Measurements from ENCODE around the gene RANGAP1. TPM values are rescaled to one million over a fixed set of nuclear protein-coding genes. Genes with fewer than 3 reads are reported as not detected.
"Not testable (repeated sequence)": the region's sequence is repeated elsewhere in the genome, so short reads cannot be mapped to it uniquely, and the experiment has no call there.

The RANGAP1 gene
- polyA plus RNA-seq, 3 donors: 59.1 to 62.9 (median 61.2) TPM

DNA sequence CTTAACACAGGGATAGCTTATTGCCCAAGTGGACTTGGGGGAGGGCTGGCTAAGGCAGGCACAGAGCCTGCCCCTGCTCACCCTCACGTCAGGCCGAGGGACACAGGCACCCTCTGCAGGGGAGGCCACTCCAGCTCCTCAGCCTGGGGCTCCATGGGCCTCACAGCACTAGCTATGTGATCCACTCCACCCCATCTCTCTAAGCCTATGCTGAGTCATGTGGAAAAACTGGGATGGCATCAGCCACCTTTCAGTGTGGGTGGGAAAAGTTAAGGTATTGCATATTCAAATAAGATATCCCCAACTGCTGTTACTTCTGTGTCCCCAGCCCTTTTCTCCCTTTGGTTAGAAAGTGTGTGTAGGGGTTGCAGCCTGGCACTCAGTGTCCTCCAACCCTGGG, 22.3 kb downstream of the RANGAP1 start:
- DNase-seq: no peak

DNA sequence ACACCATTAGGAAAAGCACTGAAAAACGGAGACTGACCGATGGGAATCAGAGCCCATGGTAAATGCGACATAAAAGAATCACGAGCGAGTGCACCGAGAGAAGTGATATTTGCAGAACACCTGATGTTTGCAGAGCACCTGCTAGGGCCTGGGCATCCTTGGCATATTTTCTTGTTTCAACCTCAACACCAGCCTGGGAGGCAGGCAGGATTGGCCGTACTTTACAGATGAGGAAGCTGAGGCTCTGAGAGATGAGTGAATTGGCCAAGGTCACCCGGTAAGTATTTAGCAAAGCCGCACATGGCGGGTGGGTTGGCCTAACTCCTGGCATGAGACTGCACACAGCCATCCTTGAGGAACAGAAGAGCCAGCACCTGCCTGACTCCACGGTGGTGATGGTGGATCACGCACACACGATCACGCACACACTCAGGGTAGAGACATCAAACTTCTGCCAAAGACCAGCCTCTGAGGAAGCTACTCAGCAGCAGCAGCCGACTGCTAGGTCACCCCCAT, 23.7 kb downstream of the RANGAP1 start:
- no peak for DNase-seq

DNA sequence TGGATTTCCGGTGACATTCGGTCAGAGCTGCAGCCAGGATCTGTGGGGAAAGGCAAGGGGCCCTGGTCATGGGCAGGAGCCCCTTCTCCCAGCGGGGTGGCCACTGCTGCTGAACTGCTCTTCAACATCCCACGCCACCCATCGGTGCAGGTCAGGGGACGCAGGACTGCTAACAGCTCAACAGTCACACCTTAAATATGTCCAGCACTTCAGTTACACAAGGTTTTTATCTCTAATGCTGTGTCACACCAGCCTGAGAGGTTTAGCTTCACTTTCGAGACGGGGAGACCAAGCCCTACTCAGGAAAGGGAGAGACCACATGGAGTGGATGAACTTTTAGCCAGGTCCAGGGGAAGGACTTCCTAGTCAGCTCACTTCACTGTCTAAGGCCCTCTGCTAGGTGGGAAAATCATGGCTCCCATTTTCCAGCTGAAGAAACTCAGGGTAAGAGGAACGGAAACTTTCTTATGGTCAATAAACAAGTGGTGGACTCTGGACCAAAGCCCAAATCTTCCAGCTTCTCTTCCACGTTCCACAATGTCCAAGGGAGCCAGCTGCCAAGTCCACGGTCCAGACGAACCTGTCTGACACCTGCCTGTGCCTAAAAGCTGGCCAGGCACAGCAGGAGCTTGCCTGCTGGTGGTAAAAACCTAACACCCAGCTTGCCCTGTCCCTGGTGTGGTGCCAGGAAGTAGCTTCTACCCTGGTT, 24.3 kb downstream of the RANGAP1 start:
- no peak for DNase-seq

DNA sequence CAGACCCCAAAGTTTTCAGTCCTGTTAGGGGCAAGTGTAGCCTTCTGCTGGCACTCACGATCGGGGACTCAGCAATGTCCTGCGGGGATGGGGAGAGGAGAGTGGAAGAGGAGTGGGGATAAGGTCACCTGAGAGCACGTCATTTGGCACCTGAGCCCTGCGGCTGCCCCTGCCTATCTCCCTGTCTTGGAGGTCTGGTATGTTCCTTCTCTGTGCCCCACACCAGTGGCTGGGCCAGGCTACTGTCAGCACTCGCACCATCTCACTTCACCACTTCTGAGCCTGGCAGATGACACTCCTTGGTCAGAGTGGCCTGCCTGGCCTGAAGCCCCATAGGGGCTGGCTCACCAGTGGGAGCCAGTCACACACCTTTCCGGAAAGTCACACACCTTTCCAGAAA, 25.1 kb downstream of the RANGAP1 start:
- DNase-seq: no peak

DNA sequence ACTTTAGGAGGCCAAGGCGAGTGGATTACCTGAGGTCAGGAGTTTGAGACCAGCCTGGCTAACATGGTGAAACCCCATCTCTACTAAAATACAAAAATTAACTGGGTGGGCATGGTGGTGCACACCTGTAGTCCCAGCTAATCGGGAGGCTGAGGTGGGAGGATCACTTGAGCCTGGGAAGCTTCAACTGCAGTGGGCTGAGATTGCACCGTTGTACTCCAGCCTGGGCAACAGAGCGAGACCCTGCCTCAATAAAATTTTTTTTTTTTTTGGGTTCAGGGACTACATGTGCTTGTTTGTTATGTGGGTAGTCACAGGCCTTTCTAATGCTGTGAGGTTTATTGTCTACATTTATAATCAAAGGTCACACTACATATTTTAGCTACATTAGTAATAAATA, 26.2 kb downstream of the RANGAP1 start:
- DNase-seq: not testable (repeated sequence)

DNA sequence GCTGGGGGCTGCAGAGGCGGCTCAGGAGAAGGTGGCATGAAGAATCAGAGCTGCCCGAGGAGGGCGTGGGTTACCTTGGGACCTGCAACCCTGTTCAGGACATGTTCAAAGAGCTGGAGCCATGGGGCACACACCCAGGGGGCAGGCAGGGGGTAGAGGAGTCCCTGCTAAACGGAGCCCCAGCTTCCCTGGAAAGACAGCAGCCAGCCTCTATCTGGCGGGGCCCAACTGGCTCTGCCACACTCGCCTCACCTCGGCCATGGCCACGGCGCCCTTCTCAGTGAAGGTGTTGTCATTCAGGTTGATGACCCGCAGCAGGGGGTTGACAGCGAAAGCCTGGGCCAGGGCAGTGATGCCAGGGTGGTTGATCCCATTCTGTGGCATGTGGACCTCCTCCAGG, 28.3 kb downstream of the RANGAP1 start:
- no peak for DNase-seq

DNA sequence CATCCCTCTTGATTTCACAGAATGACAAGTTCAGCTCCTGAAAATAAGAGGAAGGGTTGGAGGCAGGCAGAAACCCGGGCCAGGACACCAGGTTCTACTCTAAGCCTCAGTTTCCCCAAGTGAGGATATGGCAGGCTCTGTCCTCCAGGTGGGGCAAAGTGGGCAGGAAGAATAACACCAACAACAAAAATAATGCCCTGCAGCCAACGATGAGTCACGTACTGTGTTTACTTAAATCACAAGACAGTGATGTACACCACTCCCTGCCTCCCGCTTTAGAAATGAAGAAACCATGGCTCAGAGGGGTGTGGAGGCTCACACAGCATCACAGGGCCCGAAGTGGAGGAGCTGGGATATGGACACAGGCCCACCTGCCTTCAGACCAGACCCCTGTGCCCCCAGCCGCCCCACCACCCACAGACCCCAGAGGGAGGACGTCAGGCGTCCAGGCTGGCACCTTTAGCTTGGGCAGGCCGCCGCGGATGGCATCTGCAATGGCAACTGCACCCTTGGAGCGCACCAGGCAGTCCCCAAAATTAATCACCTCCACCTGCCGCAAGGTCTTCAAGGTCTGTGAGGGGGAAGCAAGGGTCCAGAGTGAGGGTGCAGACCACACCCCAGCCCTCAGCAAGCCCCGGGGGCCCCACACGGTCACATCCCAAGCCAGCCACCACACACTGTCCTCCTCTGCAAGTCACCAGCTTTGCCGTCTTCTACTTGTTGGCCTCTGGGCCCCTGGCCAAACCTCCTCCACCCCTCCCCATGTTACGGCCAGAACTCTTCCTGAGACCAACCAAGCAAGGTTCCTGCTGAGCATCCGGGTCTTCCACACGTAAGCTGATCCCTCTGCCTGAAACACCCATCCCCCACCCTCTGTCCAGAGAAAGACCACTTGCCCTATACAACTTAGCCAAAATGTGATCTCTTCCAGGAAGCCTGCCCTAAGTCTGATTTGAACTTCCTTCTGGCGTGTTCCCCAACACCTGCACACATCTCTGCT, 29.4 kb downstream of the RANGAP1 start:
- peak; percentile 39 for DNase-seq

DNA sequence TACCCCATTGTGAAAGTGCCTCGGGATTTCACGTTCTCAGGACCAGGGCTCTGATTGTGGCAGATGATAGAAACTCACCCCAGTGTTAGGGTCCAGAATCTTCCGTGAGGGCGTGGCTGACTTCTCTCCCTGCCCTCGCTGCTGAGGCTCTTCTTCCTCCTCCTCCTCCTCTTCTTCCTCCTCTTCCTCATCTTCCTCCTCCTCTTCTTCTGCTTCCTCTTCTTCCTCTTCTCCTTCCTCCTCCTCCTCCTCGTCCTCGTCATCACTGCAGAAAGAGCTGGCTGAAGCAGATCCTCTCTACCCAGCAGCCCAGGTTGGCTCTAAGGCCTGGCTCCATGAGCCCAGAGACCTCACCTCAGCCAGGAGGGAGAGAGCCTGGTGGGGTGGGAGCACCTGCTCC, 31.8 kb downstream of the RANGAP1 start:
- no peak for DNase-seq

DNA sequence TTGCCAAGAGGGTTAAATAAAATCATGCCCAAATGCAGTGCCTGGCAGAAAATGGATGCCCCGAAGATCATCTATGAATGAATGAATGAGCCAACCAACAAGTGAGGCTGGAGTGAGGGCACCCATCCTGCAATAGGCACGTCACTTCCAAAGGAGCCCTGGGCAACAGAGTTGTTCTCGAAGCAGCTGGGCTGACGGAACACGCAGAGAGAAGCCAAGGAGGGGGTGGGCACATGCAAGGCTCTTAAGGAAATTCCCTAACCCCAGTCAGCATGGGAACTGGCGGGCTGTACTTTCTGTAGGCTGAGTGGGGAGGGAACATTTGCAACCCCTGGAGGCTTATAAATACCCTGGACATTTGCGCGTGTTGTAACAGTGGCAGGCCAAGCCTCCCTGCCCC, 33.6 kb downstream of the RANGAP1 start:
- no peak for DNase-seq

DNA sequence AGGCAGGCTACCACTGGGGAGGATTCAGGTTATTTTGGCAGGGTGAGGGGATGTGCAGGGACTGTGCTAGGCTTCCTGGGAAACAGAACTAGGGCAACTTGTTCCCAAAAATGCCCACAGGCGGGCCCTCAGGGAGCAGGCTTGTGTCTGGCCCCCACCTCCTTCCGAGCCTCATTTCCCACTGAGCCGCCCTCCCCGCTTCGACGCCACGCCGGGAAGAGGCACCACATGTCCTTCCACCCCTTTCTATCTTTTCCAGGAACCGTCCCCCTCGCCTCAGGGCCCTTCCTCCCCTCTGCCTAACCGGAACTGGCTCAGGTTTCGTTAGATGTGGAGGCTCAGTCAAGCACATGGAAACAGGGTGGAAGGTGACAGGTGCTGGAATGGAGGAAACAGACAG, 35.9 kb downstream of the RANGAP1 start:
- DNase-seq: no peak

DNA sequence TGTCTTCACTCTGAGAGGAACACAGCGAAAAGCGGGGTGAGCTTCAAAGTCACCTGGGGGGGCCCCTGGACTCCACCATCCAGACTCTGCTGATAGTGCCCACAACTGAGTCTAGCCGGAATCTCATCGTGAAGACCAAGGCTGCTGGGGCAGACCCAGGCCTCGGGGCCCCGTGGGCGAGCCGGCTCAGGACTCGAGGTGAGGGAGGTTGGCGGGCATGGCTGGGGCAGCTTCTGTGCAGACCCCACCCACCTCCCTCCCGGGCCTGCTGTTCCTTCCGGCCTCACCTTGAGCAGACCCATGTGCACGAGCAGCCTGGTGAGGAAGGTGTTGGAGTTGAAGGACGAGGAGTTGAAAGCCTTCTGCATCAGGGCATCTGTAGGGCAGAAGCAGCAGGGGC, 36.5 kb downstream of the RANGAP1 start:
- no peak for DNase-seq

DNA sequence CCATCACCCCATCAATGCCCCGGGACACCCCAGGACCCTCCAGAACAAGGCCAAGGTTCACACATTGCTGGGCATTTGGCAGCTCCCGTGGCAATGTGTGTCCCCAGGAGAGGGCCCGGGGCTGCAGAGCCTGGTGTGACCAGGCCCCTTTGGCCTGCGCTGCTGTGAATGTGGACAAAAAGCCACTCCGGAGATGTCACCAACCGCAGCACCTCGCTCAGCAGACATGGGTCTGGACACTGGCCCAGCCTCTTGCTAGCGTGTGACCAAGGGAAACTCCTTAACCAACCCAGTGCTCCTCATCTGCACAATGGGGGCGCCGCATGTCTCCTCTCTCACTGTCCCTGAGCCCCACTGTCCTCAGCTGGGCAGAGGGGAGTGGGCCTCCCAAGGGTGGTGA, 37.2 kb downstream of the RANGAP1 start:
- no peak for DNase-seq

DNA sequence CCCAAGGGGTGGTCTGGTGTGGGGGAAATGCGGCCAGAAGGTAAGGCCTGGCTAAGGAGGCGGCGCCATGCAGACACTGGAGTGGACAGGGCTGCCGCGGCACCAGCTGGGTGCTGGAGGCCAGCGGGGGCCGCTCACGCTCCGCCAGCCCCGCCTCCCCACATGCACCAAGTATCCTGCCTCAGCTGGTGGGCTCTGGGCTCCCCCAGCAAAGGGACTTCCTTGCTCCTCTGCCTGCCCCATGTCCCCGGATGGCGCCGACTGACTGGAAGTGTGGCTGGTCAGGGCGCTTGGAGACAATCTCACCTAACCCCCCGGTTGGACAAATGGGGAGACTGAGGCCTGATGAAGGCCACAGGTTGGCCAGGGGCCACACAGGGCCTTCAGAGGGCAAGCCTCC, 37.7 kb downstream of the RANGAP1 start:
- no peak for DNase-seq

DNA sequence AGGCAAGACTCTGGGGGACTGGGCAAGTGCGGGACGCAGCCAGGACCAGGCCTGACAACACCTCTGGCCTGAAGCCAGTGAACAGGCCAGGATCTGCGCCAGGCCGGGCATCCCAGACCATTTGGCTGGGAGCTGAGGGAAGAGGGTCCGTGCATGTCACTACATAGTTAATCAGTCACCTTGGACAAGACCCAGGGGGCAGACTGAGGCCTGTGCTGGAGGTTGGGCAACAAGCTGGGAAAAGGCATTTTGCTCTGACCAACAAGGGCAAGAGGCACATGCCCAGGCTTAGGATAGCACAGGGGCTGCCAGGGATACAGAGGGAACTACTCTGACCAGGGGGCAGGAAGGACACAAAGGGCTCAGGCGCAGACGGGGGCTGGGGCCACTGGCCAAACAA, 38.3 kb downstream of the RANGAP1 start:
- DNase-seq: no peak

DNA sequence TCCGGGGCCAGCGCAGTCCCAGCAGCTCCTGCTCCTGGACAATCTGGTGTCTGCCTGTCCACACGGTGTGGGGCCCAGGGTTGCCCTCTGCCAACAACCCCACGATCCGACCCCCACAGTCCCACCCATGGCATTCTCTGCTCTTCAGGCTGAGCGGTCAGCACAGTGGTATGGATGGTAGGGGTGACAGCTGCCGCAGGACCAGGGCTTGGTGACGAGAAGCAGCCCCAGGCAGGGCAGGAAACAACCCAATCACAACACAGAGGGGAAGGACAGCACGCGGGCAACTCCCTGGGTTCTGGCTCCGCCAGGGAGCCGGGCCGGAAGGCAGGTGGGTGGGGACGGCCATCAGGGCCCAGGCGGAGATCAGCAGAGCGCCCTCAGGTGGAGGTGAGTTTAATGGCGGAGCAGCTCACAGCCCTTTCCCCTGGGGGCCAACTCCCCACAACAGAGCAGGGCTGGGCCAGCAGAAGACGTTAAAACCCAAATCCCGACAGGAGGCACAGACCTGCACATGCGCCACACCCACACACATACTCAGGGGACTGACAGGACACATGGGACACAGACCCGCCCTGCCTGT, 40.0 kb downstream of the RANGAP1 start:
- no peak for DNase-seq

DNA sequence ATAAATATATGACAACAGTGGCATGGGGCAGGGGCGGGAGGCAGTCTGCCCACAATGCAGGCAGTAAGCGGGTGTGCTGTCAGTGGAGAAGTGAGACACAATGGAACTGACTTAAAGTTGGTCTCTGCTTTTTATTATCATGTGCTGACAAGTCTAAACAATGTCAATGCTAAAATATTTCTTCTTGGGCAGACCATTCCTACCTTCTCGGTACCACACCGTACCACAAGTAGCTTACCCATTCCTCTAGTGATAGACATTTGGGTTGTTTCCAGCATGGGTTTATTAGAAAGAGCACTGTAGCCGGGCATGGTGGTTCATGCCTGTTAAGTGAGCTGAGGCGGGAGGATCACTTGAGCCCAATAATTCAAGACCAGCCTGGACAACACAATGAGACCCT, 42.6 kb downstream of the RANGAP1 start:
- DNase-seq: no peak

DNA sequence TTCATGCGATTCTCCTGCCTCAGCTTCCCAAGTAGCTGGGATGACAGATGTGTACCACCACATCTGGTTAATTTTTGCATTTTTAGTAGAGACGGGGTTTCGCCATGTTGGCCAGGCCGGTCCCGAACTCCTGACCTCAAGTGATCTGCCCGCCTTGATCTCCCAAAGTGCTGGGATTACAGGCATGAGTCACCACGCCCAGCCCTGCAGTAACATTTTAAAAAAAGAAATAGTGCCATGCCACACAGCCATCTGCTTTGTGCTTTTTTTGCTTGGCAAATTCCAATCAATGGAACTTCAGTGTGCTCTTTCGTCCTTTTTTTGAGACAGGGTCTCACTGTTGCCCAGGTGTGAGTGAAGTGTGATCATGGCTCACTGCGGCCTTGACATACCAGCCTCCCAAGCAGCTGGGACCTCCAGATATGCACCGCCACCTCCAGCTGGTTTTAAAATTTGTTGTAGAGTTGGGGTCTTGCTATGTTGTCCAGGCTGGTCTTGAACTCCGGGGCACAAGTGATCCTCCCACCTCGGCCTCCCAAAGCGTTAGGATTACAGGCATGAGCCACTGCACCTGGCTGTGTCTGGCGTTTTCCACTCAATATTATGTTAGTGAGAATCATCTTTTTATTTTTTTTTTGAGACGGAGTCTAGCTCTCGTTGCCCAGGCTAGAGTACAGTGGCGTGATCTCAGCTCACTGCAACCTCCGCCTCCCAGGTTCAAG, 43.4 kb downstream of the RANGAP1 start:
- no peak for DNase-seq

DNA sequence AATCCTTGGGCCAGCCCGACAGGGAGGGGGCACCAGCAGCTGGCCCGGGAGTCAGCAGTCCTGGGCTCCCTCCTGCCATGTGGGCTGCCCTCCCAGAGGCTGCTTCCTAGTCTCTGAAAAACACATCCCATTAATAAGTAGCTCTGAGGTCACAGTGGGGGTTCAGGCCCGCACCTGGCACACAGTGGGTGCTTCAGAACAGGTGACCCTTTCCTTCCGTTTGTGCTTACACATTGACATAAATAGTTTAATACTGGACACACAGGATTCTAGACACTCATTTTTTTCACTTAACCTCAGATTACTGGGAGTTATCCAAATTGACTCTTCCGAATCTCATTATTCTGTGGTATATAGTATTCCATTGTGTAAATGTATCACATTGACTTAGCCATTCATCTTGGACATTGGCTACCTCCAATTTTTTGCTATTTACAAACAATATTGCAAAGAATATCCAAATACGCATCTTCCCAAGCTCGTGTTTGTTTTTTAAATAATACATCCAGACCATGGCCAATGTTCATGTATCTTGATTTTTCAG, 44.8 kb downstream of the RANGAP1 start:
- DNase-seq: no peak

DNA sequence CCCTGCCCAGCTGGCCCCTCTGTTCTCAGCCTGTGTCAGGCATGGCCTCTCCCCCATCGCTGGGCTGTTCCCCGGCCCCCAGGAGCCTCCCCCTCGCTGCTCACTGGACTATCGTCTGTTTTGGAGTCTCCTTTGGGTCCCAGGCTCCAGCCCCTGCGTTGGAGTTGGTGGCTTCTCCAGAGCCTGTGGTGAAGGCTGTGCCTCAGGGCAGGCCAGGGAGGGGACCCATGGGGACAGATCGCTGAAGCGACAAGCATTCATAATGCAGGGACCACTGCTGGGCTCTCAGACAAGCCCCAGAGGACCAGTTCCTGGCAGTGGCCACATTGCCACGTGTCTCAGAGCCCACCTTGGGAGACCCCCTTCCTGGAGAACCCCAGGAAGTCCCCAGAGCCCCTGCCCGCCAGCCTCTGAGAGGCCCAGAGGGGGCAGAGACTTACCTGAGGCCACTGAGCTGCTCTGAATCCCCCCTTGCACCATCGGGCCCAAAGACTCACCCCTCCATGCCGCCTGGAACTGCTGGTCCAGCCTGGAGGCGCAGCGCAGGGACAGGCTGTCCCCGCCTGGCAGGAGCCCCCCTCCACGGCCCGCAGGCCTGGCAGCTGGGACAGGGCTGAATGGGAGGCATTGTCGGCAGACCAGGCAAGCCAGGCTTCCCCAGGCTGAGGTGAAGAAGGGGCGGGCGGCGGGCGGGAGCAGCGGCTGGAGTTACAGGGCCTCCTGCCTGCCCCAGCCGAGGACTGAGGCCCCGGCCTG, 45.4 kb downstream of the RANGAP1 start, which contains the start of gene CHADL:
Gene CHADL, minus strand, starts transcription at position 555 of the 756 bp plus-strand sequence. Its CDS starts 50 bp downstream, at position 505.
- DNase-seq: peak; percentile 11

DNA sequence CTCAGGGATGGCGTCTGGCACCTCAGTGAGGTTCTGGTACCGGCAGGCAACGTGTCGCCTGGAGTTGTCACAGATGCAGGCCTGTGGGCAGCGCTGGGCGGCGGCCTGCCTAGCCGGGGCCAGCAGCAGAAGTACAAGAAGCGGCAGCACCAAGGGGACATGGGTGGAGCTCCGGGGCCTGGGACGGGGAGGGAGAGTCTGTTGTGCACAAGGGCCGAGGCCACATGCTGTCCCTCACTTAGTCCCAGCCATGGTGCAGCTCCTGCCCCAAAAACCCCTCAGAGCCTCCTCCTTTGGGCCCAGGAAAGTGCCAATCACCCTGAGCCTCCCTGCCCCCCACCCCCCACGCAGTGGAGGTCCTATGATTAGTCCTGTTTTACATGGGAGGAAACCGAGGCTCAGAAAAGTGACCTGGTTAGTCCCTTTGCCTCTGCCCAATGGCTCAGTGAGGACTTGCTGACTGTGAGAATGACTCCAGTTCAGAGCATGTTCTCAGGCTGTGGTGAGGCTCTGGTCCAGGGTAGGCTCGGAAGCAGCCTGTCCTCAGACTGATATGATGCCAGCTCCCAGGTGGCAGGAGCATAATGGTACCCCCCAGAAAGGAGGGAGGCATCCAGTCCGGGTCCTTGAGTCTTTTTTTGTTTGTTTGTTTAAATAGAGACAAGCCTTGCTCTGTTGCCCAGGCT, 46.4 kb downstream of the RANGAP1 start:
- no peak for DNase-seq

Data from renal pelvis (tissue), 4 donors.